ENCODE data around the gene PKIB.

The PKIB gene

GRCh38 chr6:122749451-122750050 is 139.3 kb downstream of the PKIB start:
- Histone ChIP-seq H3K4me3 (ENCODE audit: insufficient read length, low read depth) (no peak overlapping the region), H3K9me3 (ENCODE audit: insufficient read depth, low read length) (peaks cover 5% of the 10 kb centered on the region; the same call in 1 of the 2 replicates), H3K9ac (ENCODE audit: insufficient read length, low read depth) (no peak overlapping the region), H3K36me3 (ENCODE audit: insufficient read depth, insufficient read length, low read length) (no peaks in the 10 kb centered on the region), H3K27me3 (ENCODE audit: insufficient read depth, insufficient read length) (peaks cover 9% of the 10 kb centered on the region), H3K4me1 (ENCODE audit: insufficient read depth, insufficient read length) (no peaks in the 10 kb centered on the region)
- TF ChIP-seq SUZ12 (IDR thresholded peaks at IDR 0.05; ENCODE audit: extremely low read depth, insufficient read depth, insufficient read length) (no peak), ZNF274 (IDR thresholded peaks at IDR 0.05; ENCODE audit: low read depth, low read length) (no peak), YY1 (IDR thresholded peaks at IDR 0.05; ENCODE audit: insufficient read depth, insufficient read length) (no peak)
- DNase-seq (ENCODE audit: low read depth, low spot score), result no peak

DNA sequence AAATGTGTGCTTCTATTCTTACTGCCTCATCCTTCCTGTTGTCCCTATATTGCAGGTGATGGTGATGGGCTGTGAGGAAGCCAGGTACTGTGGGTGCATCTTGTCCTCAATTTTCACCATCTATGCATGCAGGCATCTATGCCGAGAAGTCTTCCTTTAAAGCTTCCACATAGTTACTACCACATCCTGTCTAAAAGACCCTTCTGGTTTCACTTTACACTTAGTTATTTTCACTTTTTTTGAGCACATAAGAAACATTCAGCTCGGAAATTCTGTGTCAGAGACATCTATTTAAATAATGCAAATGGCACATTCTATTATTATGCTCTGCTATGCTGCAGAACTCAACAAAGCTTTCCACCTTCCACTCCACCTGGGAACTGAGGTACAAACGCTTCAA is 141.1 kb downstream of the PKIB start:
- H3K27me3 ChIP-seq (ENCODE audit: insufficient read depth, insufficient read length), result peaks cover 12% of the 10 kb centered on the region
- DNase-seq (ENCODE audit: low read depth, low spot score), result no peak
- H3K4me1 ChIP-seq (ENCODE audit: insufficient read depth, insufficient read length), result no peaks in the 10 kb centered on the region
- no peaks in the 10 kb centered on the region for H3K36me3 ChIP-seq (ENCODE audit: insufficient read depth, insufficient read length, low read length)
- no peak for TF ChIP-seq YY1 (IDR thresholded peaks at IDR 0.05; ENCODE audit: insufficient read depth, insufficient read length)
- TF ChIP-seq ZNF274 (IDR thresholded peaks at IDR 0.05; ENCODE audit: low read depth, low read length), result no peak
- no peak for TF ChIP-seq SUZ12 (IDR thresholded peaks at IDR 0.05; ENCODE audit: extremely low read depth, insufficient read depth, insufficient read length)
- no peak overlapping the region for H3K4me3 ChIP-seq (ENCODE audit: insufficient read length, low read depth)
- peaks cover 10% of the 10 kb centered on the region; the same call in 1 of the 2 replicates for H3K9me3 ChIP-seq (ENCODE audit: insufficient read depth, low read length)
- no peak overlapping the region for H3K9ac ChIP-seq (ENCODE audit: insufficient read length, low read depth)

DNA sequence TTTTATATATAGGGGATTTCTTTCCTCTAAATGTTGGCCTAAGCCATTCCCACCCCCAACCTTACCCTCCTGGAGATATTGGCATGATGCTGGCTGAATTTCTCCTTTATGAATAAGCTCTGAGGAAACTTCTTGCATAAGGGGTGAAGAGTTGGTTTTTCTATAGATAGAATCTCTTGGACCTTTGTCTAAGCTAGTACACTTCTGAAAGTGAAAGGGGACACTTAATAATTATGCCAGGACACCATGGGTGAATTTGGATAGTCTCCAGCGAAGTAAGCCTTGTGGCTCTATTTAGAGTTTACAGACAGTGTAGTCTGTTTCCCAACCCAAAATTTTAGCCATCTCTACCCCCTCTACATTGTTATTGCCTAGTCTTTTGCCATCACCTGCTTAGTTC is 142.3 kb downstream of the PKIB start:
- TF ChIP-seq YY1 (IDR thresholded peaks at IDR 0.05; ENCODE audit: insufficient read depth, insufficient read length) (no peak), ZNF274 (IDR thresholded peaks at IDR 0.05; ENCODE audit: low read depth, low read length) (no peak), SUZ12 (IDR thresholded peaks at IDR 0.05; ENCODE audit: extremely low read depth, insufficient read depth, insufficient read length) (no peak)
- Histone ChIP-seq H3K36me3 (ENCODE audit: insufficient read depth, insufficient read length, low read length) (no peaks in the 10 kb centered on the region), H3K4me1 (ENCODE audit: insufficient read depth, insufficient read length) (no peaks in the 10 kb centered on the region), H3K9ac (ENCODE audit: insufficient read length, low read depth) (no peak overlapping the region), H3K27me3 (ENCODE audit: insufficient read depth, insufficient read length) (peaks cover 24% of the 10 kb centered on the region), H3K9me3 (ENCODE audit: insufficient read depth, low read length) (peaks cover 10% of the 10 kb centered on the region; the same call in 1 of the 2 replicates), H3K4me3 (ENCODE audit: insufficient read length, low read depth) (no peak overlapping the region)
- DNase-seq (ENCODE audit: low read depth, low spot score), result no peak

DNA sequence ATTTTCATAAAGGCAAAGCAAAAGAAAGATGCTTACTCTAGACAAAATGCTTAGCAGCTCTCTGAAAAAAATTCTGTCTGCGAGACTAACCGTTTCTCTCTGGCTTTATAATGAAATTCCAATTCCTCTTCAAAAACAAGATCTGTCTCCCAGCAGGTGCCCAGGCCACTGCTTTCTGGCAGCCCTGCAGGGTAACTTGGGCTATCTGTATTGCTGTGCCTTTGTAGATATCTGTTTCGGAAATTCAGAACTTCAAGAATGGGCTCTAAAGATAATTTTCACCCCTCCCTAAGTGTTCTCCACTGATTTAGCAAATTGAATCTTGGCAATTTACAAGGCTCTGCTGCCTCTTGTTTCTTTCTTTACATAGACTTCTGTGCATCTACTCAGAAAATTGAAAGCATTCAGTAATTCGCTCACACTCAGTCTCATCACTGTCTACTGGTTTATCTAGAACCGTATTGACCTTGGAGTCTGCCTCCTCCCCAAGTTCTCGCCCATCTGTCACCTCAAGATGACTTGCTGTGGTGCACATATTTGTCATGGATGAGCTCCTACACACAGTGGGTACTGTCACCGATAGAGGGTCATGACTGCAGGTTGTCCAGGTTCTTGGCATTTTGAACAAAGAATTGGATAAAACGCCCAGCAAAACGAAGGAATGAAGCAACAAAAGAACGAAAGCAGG is 142.9 kb downstream of the PKIB start:
- Histone ChIP-seq H3K4me3 (ENCODE audit: insufficient read length, low read depth) (no peak overlapping the region), H3K9ac (ENCODE audit: insufficient read length, low read depth) (no peak overlapping the region), H3K27me3 (ENCODE audit: insufficient read depth, insufficient read length) (peaks cover 26% of the 10 kb centered on the region), H3K9me3 (ENCODE audit: insufficient read depth, low read length) (peaks cover 10% of the 10 kb centered on the region; the same call in 1 of the 2 replicates), H3K36me3 (ENCODE audit: insufficient read depth, insufficient read length, low read length) (no peaks in the 10 kb centered on the region), H3K4me1 (ENCODE audit: insufficient read depth, insufficient read length) (no peaks in the 10 kb centered on the region)
- no peak for TF ChIP-seq SUZ12 (IDR thresholded peaks at IDR 0.05; ENCODE audit: extremely low read depth, insufficient read depth, insufficient read length)
- no peak for TF ChIP-seq YY1 (IDR thresholded peaks at IDR 0.05; ENCODE audit: insufficient read depth, insufficient read length)
- no peak for TF ChIP-seq ZNF274 (IDR thresholded peaks at IDR 0.05; ENCODE audit: low read depth, low read length)
- no peak for DNase-seq (ENCODE audit: low read depth, low spot score)

DNA sequence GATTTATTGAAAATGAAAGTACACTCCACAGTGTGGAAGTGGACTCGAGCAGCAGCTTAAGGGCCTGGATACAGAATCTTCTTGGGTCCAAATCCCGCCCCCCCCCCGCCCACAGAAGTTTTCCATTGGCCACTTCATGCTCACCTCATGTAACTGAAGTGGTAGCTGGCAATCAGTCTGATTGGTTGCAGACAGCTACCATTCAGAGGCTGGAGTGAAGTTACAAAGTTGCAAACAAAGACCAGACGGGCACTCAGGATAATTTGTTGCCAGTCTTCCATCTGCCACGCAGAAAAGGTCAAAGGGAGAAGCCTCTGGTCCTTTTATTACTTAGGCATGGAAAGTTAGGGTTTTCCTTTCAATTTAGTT is 143.5 kb downstream of the PKIB start:
- H3K4me3 ChIP-seq (ENCODE audit: insufficient read length, low read depth), result no peak overlapping the region
- no peak for TF ChIP-seq SUZ12 (IDR thresholded peaks at IDR 0.05; ENCODE audit: extremely low read depth, insufficient read depth, insufficient read length)
- TF ChIP-seq ZNF274 (IDR thresholded peaks at IDR 0.05; ENCODE audit: low read depth, low read length), result no peak
- TF ChIP-seq YY1 (IDR thresholded peaks at IDR 0.05; ENCODE audit: insufficient read depth, insufficient read length), result no peak
- no peak overlapping the region for H3K9ac ChIP-seq (ENCODE audit: insufficient read length, low read depth)
- peaks cover 10% of the 10 kb centered on the region; the same call in 1 of the 2 replicates for H3K9me3 ChIP-seq (ENCODE audit: insufficient read depth, low read length)
- DNase-seq (ENCODE audit: low read depth, low spot score), result no peak
- H3K4me1 ChIP-seq (ENCODE audit: insufficient read depth, insufficient read length), result no peaks in the 10 kb centered on the region
- peaks cover 26% of the 10 kb centered on the region for H3K27me3 ChIP-seq (ENCODE audit: insufficient read depth, insufficient read length)
- H3K36me3 ChIP-seq (ENCODE audit: insufficient read depth, insufficient read length, low read length), result no peaks in the 10 kb centered on the region

DNA sequence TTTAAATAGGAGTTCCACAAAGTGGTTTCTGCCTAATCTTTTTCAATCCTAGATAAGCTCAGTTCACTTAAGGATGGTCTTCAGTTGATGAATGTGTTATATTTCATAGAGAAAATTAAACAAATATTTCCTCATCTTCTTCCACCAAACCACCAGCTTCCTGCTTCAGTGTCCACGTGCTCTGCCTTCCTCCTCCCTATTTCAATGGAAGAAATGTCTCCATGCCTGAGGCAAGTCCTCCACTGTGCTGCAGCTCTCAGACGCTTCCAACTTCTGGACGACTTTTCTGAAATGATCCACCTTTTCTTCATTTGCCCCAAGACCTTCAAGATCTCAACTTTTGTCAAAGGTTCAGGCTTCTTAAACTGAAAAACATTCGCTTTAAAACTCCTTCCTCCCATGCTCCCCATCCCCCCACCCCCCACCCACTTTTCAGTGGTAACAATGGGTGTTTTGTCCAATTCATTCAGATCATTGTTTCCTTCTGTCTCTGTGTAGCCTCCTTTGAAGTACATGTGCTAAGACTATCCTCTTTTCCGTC is 144.1 kb downstream of the PKIB start:
- Histone ChIP-seq H3K36me3 (ENCODE audit: insufficient read depth, insufficient read length, low read length) (no peaks in the 10 kb centered on the region), H3K9ac (ENCODE audit: insufficient read length, low read depth) (no peak overlapping the region), H3K27me3 (ENCODE audit: insufficient read depth, insufficient read length) (peaks cover 26% of the 10 kb centered on the region), H3K9me3 (ENCODE audit: insufficient read depth, low read length) (peaks cover 10% of the 10 kb centered on the region; the same call in 1 of the 2 replicates), H3K4me3 (ENCODE audit: insufficient read length, low read depth) (no peak overlapping the region), H3K4me1 (ENCODE audit: insufficient read depth, insufficient read length) (no peaks in the 10 kb centered on the region)
- no peak for DNase-seq (ENCODE audit: low read depth, low spot score)
- TF ChIP-seq ZNF274 (IDR thresholded peaks at IDR 0.05; ENCODE audit: low read depth, low read length), result no peak

GRCh38 chr6:122755901-122756300 is 145.7 kb downstream of the PKIB start:
- Histone ChIP-seq H3K27me3 (ENCODE audit: insufficient read depth, insufficient read length) (peaks cover 26% of the 10 kb centered on the region), H3K36me3 (ENCODE audit: insufficient read depth, insufficient read length, low read length) (no peaks in the 10 kb centered on the region), H3K9ac (ENCODE audit: insufficient read length, low read depth) (no peak overlapping the region), H3K9me3 (ENCODE audit: insufficient read depth, low read length) (peaks cover 10% of the 10 kb centered on the region; the same call in 1 of the 2 replicates), H3K4me3 (ENCODE audit: insufficient read length, low read depth) (no peak overlapping the region), H3K4me1 (ENCODE audit: insufficient read depth, insufficient read length) (no peaks in the 10 kb centered on the region)
- TF ChIP-seq SUZ12 (IDR thresholded peaks at IDR 0.05; ENCODE audit: extremely low read depth, insufficient read depth, insufficient read length), result no peak
- no peak for TF ChIP-seq YY1 (IDR thresholded peaks at IDR 0.05; ENCODE audit: insufficient read depth, insufficient read length)
- no peak for TF ChIP-seq ZNF274 (IDR thresholded peaks at IDR 0.05; ENCODE audit: low read depth, low read length)
- peak; percentile 74 for DNase-seq (ENCODE audit: low read depth, low spot score)

Data from NT2/D1 (cell line).